Activated CD8-positive, alpha-beta memory T cell treated with anti-CD3 and anti-CD28 coated beads for 4 hours (primary cell): ENCODE measurements around the gene CROCC2.

ENCODE experiments used
- DNase-seq, 2 donors: peaks; one replicate each; pipeline ENCODE4 v3.0.0-alpha.2; 2020; ENCODE audit warnings: low read depth in 2 of 2

The CROCC2 gene

GRCh38 chr2:240906141-240906910 lies at the start of gene CROCC2:
CROCC2 (plus strand) TSS chr2:240906336; CDS start chr2:240906514, 178 bp downstream.
- DNase-seq = no peak

DNA sequence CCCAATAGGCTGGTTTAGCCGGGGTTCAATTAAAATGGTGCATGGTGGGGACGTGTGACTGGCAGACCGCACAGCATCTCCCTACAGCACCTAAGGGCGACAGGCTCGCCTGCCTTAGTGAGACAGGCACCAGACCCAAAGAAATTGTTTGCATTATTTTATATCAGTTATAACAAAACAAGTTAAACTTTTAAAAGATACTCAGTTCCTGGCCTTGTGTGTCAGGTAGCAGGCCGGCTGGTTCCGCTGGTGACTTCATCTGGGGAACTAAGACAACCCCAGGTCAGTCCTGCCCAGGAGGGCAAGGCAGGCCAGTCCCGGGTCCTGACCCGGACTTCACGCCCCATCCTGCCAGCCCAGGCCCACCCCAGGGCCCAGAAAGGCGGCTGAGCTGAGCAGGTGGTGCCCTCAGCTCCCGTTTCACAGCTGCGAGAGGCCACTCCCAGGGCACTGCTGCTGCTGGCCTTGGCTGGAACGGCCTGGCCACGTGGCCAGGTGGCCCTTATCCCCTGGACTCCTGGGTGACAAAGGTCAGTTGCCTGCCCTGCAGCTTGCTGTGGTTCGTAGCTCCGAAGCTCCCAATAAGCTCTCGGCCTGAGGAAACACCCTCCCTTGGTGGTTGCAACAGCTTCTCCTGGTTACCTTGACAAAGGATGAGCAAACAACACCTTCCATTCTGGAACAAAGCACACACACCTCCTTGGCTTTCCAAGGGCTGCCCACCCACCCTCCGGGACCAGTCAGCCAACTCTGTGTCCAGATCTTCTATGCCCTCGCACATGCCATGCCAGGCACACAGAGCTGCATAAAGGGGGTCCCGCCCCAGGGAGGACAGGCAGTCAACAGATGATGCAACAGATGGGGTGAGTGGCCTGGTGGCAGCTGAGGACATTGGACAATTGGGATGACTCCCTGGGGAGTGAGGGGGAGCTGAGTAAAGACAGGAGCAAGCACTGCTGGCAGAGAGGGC lies 48.8 kb upstream of the CROCC2 start:
- DNase-seq = no peak

- DNase-seq = no peak
Measured at GRCh38 chr2:240858321-240858720, 47.8 kb upstream of the CROCC2 start.

- DNase-seq = no peak
Measured at GRCh38 chr2:240858871-240859270, 47.3 kb upstream of the CROCC2 start.

GRCh38 chr2:240861547-240861946 lies 44.6 kb upstream of the CROCC2 start:
- no peak for DNase-seq

DNA sequence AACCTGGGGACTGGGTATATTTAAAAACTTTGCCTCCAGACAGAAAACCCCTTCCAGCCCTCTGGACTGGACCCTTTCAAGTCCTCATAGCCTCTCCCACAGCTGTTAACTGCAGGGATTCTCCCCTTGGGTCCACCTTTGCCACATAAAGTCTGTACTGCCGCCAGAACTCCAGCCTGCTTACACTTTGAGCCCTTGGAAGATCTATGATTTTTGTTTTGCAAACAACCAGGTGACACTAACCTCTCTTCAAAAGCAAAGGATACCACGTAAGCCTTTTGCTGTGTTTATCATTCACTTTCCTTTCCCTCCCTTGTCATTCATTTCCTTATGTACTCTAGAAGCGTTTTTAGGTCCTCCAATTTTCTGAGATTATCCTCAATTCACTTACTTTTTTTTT lies 41.7 kb upstream of the CROCC2 start:
- no peak for DNase-seq

GRCh38 chr2:240865391-240865790 lies 40.7 kb upstream of the CROCC2 start:
- no peak for DNase-seq

DNA sequence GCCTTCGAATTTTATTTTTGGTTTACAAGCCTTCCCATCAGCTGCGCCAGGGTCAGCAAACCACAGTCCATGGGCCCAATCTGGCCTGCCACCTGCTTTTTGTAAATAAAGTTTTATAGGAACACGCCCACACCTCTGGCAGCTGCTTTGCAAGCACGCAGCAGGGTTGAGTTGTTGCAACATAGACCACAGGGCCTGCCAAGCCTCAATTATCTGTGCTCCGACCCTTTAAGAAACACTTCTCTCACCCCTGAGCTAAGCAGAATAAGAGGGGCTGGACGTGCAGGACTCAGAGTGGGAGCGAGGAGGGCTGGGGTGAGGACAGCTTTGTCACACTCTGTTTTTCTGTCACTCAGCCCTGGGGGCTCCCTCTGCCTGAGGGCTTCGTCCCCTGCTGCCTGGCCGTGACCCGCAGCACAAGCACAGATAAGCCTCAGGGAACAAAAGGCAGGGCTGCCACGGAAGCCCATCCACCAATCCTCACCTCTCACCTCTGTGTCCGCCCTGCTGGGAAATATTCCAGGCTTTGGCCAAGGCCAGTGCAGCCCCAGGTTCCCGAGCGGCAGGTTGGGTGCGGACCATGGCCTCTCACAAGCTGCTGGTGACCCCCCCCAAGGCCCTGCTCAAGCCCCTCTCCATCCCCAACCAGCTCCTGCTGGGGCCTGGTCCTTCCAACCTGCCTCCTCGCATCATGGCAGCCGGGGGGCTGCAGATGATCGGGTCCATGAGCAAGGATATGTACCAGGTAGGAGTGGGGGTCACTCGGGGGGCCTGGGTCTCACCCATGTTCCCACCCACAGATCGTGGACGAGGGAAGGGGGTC lies 37.6 kb upstream of the CROCC2 start, which contains the start of gene AGXT:
TSS of gene AGXT (plus strand) at position 539 of the 823 bp plus-strand sequence. CDS start at position 581, 42 bp downstream.
- no peak for DNase-seq

- no peak for DNase-seq
Measured at GRCh38 chr2:240869109-240869955, 36.8 kb upstream of the CROCC2 start.

DNA sequence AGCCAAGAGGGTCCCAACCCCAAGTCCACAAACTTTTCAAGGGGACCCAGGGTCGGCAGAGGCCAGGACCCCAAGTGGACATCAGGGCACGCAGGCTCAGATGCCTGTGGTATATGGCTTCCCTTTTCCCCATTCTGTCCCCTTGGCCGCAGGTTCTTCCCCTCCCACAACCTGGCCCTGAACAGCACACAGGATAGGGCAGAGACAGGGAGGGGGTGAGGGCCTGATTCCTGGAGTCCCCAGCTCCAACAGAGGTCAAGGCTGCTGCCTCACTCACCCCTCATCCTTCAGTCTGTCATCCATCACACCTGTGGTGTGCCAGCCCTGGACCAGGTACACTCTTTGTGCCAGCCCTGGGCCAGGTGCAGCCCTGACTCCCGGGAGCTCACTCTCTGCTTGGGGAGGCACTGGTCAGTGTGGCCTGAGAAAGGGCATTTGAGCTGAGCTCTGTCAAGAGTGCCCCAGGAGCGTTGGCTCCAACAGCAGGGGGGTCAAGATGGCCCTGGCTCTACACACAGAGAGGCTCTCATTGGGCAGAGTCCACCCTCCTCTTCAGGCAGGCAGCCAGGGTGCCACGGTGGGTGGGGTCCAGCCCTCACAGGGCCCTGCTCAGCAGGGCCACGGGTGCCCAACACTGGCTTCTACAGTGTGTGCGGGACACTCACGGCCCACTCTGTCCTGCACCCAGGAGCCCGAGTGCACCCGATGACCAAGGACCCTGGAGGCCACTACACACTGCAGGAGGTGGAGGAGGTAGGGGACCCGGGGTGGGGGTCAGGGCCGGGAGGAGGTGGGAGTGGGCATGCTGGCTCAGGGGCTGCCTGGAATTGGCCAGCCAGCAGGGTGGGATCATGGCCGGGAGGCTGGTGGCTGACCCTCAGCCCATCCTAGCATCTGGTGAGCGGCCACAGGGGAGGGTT lies 35.9 kb upstream of the CROCC2 start:
- no peak for DNase-seq

DNA sequence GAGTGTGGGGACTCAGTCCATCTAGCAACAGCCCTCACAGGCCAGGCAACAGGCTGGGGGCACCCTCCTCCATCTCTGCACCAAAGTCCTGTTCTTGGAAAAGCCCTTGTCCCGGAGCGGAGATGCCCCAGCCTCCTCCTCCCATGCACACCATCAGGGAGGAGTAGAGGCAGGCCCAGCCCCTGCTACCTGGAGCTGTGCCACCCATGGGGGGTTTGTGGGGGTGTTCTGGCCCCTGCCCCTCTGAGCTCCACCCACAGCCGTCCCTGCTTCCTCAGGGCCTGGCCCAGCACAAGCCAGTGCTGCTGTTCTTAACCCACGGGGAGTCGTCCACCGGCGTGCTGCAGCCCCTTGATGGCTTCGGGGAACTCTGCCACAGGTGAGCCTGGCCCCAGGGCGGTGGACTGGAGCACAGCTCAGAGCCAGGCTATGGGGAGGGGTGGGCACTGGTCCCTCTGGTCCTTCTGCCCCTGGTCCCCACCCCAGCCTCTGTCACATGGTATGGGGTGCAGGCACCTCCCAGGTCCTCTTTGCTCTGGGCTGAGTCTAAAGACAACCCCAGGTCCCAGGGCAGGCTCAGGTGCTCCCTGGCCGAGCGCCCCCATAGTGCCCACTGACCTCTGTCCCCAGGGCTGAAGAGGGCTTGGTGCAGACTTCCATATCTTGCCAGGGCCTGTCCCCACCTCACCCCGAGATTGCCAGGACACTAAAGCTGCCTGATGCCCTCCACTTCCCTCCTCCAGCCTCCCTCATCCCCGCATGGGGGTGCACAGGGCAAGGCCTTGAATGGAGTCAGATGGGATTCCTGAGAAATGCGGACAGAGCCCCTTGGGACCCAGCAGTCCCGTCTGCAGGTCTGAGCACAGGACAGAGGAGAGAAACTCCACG lies 34.8 kb upstream of the CROCC2 start:
- no peak for DNase-seq

DNA sequence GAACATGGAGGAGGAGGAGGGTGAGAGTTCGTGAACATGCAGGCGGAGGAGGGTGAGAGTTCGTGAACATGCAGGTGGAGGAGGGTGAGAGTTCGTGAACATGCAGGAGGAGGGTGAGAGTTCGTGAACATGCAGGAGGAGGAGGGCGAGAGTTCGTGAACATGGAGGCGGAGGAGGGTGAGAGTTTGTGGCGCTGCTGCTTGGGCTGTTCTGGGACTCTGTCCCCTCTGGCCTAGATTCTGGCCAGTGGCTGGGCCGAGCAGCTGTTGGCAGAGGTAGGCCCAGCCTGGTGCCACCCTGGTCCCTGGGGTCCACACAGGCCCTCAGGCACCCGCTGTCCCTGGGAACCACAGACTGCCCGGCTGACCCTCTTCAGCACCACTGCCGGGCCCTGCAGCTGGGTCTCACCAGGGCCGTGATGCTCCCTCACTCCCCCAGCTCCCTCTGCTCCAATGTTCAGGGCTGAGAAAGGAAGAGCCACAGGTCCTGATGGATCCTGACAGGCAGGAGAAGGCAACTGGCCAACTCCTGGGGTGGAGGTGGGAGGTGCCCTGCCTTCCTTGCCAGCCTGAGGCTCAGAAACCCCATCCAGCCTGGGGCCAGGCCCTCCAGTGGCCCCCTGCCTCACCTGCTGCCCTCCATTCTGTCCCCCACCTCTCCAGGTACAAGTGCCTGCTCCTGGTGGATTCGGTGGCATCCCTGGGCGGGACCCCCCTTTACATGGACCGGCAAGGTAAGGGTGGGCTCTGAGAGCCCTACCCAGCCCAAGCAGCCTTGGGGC lies 33.6 kb upstream of the CROCC2 start:
- DNase-seq = no peak

GRCh38 chr2:240873098-240873788 lies 32.9 kb upstream of the CROCC2 start:
- no peak for DNase-seq

DNA sequence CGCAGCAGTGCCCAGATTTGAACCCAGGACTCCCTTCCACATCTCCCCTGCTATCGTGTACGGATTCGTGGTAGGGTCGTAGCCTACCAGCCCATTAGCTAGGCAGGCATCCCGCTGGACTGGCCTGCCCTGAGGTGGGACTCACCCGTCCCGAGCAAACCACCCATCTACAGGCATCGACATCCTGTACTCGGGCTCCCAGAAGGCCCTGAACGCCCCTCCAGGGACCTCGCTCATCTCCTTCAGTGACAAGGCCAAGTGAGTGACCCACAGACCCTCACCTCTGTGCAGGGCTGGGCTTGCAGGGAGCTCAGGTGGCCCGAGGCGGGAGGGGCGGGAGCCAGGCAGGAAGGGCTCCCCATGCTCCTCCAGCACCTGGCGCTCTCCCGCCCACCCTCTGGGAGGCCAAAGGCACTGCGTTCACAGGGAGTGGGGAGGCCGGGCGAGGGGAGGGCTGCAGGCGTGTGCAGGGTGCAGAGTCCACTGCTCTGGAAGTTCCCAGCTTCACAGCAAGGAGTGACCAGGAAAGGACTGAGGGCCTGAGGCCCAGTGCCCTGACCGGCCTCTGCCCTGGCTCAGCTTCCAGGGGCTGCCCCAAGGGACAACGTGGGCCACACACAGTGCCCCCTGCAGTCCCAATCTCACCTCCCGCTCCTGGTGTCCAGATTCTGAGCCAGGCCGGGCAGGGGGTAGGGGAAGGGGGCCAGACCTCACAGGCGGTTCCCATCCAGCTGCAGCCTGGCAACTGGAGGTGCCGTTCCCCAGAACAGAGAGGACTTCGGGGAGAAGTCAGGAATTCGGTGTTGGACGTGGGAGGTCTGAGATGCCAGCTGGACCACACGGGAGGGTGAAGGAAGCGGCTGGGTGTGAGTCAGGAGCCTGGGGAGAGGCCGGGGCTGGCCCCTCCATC lies 32.1 kb upstream of the CROCC2 start:
- DNase-seq = no peak

DNA sequence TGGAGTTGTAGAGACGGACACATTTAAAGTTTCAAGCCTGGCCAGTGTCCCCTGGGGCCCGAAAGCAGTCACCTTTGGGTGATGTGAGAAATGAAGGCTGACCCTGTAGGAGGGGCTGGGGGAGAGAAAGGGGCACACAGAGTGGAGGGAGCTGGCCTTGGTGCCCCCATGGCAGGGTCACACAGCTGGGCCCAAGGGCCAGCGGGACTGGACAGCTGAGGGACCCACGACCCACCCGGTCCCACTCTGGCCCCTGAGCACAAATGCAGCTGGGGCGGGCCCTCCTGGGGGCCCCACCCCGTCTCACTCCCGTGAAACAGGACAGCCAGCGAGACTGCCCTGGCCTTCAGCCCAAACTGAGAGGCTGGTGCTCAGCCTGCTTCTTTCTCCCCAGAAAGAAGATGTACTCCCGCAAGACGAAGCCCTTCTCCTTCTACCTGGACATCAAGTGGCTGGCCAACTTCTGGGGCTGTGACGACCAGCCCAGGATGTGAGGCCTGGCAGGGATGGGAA lies 31.4 kb upstream of the CROCC2 start:
- DNase-seq = no peak
